NOMO-1 (cell line): ENCODE data around the gene TMC6.
"Not testable (repeated sequence)": the region's sequence is repeated elsewhere in the genome, so short reads cannot be mapped to it uniquely, and the experiment has no call there.

Experiments
- DNase-seq, 2 experiments: peaks; one replicate each; lab custom pipeline; 2025; ENCODE audit not compliant: unreplicated experiment in 2 of 2; lab: John Stamatoyannopoulos, UW

The TMC6 gene

GRCh38 chr17:78154903-78155811 is 26.6 kb upstream of the TMC6 start:
- DNase-seq, result peak in 1 of 2 experiments; percentile 62

GRCh38 chr17:78151514-78152008 is 23.0 kb upstream of the TMC6 start:
- no peak for DNase-seq

GRCh38 chr17:78148286-78149016 is 19.9 kb upstream of the TMC6 start:
- DNase-seq, result no peak

GRCh38 chr17:78147315-78147998 is 18.9 kb upstream of the TMC6 start:
- peak in 1 of 2 experiments; percentile 33 for DNase-seq

- no peak for DNase-seq
Observed at GRCh38 chr17:78146881-78147280, 18.3 kb upstream of the TMC6 start.

- no peak for DNase-seq
Observed at GRCh38 chr17:78146471-78146869, 17.9 kb upstream of the TMC6 start.

GRCh38 chr17:78144736-78145641 is 16.4 kb upstream of the TMC6 start:
- no peak for DNase-seq

- peak; percentile 76 for DNase-seq
Observed at GRCh38 chr17:78144147-78144719, 15.7 kb upstream of the TMC6 start.

GRCh38 chr17:78143214-78144146 is 14.9 kb upstream of the TMC6 start:
- no peak for DNase-seq

GRCh38 chr17:78142119-78142861 is 13.7 kb upstream of the TMC6 start:
- no peak for DNase-seq

GRCh38 chr17:78141437-78142118 is 13.0 kb upstream of the TMC6 start:
- DNase-seq, result no peak

- peak; percentile 94 to 95 for DNase-seq
Observed at GRCh38 chr17:78140169-78141051, 11.9 kb upstream of the TMC6 start.

- DNase-seq, result not testable (repeated sequence)
Observed at GRCh38 chr17:78139861-78140168, 11.3 kb upstream of the TMC6 start.

GRCh38 chr17:78138204-78139060 is 9.9 kb upstream of the TMC6 start:
- DNase-seq, result no peak

- DNase-seq, result peak in 1 of 2 experiments; percentile 31
Observed at GRCh38 chr17:78137392-78138203, 9.0 kb upstream of the TMC6 start.
